Uterus (tissue), 4 donors: ENCODE measurements around the gene PASK. TPM values are rescaled to one million over a fixed set of nuclear protein-coding genes. Genes with fewer than 3 reads are reported as not detected.

ENCODE experiments used
- DNase-seq, 2 donors: peaks; one replicate each; pipeline ENCODE4 v3.0.0-alpha.2; 2019 to 2020
- H3K27ac ChIP-seq, 2 donors: fragments of 200-600 bp; sonication (generic); 1 replicate in 1 of 2; 2 replicates in 1 of 2; pipeline ENCODE4 v1.5.1; 2016 to 2018
- H3K27me3 ChIP-seq, 2 donors: fragments of 200-600 bp; sonication (generic); one replicate each; pipeline ENCODE4 v1.5.1; 2018 to 2019; ENCODE audit warnings: control low read depth in 1 of 2
- H3K36me3 ChIP-seq, 2 donors: fragments of 200-600 bp; sonication (generic); one replicate each; pipeline ENCODE4 v1.5.1; 2019; ENCODE audit warnings: control low read depth in 1 of 2
- H3K4me1 ChIP-seq, 2 donors: fragments of 200-600 bp; sonication (generic); one replicate each; pipeline ENCODE4 v1.5.1; 2018 to 2019; ENCODE audit warnings: control low read depth in 1 of 2
- H3K4me3 ChIP-seq, 2 donors: fragments of 200-600 bp; sonication (generic); 1 replicate in 1 of 2; 2 replicates in 1 of 2; pipeline ENCODE4 v1.5.1; 2018 to 2019; ENCODE audit warnings: mild to moderate bottlenecking in 1 of 2
- H3K9me3 ChIP-seq, 2 donors: fragments of 200-600 bp; sonication (generic); one replicate each; pipeline ENCODE4 v1.5.1; 2019; ENCODE audit warnings: control low read depth in 1 of 2
- POLR2A ChIP-seq, 2 donors: fragments of 450-650 bp; IDR thresholded peaks; one replicate each; pipeline ENCODE4 v1.6.1; 2016; ENCODE audit warnings: antibody characterized with exemption in 2 of 2, mild to moderate bottlenecking in 1 of 2, moderate library complexity in 1 of 2
- intact Hi-C: fragments of 100-400 bp; cut with DNase I; formaldehyde crosslinking; loops from one replicate; pipeline ENCODE4 v1.15.1; 2023; ENCODE audit warnings: low total_unique reads
- total RNA-seq, 4 donors: library from RNA; depleted of rRNA in 3 of 4; stranded (reverse); fragments of >200 nt in 3 of 4; gene quantifications; one replicate each; pipeline versions ENCODE4 v1.1.0 to v1.2.4, GENCODE V29; 2014 to 2023
- TF ChIP-seq, protein P1 (sequence below), 4 experiments: fragments of 200-600 bp in 2 of 4; fragments of 450-650 bp in 2 of 4; sonication (generic) in 2 of 4; IDR thresholded peaks; one replicate each; pipeline ENCODE4 v1.5.1; 2016 to 2019; ENCODE audit warnings: antibody characterized with exemption in 4 of 4, mild to moderate bottlenecking in 2 of 4, moderate library complexity in 1 of 4
- donor health status: DM: yes; HTN: yes; CAD: no.

The PASK gene
- total RNA-seq, 4 donors from 2014 or later: 7.4 to 16.0 (median 13.3) TPM

DNA sequence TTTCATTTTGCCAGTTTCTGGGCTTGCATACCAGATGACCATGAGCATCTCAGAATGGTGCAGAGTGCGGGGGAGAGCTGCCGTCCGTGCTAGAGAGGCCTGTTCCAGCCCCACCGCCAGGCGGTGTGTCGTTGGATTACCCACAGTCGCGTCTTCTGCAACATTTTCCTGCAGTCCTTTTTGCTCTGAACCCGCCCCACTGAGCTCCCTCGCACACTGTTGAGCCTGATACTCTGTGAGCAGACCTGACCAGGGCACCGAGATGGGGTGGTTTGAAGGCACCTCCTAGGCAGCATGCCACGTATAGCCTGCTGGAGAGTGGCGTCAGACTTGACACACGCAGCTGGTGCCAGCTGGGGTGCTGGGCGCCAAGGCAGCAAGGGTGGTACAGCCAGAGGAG, 19.1 kb upstream of the PASK start:
- intact Hi-C loops: no loop called here
- Histone ChIP-seq H3K4me3 (no peak overlapping the region), H3K36me3 (no peaks in the 10 kb centered on the region), H3K9me3 (peaks cover 0 to 7% of the 10 kb centered on the region in 2 donors), H3K27me3 (no peaks in the 10 kb centered on the region), H3K27ac (no peak overlapping the region), H3K4me1 (no peaks in the 10 kb centered on the region)
- TF ChIP-seq, protein P1, sequence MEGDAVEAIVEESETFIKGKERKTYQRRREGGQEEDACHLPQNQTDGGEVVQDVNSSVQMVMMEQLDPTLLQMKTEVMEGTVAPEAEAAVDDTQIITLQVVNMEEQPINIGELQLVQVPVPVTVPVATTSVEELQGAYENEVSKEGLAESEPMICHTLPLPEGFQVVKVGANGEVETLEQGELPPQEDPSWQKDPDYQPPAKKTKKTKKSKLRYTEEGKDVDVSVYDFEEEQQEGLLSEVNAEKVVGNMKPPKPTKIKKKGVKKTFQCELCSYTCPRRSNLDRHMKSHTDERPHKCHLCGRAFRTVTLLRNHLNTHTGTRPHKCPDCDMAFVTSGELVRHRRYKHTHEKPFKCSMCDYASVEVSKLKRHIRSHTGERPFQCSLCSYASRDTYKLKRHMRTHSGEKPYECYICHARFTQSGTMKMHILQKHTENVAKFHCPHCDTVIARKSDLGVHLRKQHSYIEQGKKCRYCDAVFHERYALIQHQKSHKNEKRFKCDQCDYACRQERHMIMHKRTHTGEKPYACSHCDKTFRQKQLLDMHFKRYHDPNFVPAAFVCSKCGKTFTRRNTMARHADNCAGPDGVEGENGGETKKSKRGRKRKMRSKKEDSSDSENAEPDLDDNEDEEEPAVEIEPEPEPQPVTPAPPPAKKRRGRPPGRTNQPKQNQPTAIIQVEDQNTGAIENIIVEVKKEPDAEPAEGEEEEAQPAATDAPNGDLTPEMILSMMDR (IDR thresholded peaks at IDR 0.05): no peak
- TF ChIP-seq POLR2A (IDR thresholded peaks at IDR 0.05): no peak
- DNase-seq: no peak

DNA sequence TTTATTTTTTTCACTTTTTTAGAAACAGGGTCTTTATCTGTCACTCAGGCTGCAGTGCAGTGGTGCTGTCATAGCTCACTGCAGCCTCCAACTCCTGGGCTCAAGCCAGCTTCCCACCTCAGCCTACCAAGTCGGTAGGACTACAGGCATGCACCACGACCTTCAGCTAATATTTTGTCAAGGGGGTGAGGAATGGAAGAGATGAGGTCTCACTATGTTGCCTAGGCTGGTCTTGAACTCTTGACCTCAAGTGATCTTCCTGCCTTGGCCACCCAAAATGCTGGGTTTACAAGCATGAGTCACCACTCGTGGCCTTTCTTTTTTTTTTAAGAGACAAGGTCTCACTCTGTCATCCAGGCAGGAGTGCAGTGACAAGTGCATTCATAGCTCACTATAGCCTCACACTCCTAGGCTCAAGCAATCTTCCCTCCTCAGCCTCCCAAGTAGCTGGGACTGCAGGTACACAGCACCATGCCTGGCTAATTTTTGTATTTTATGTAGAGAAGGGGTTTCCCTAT, 14.4 kb upstream of the PASK start:
- Histone ChIP-seq H3K27ac (no peak overlapping the region), H3K4me1 (peaks cover 0 to 9% of the 10 kb centered on the region in 2 donors), H3K4me3 (no peak overlapping the region), H3K36me3 (no peaks in the 10 kb centered on the region), H3K27me3 (no peaks in the 10 kb centered on the region), H3K9me3 (no peaks in the 10 kb centered on the region)
- TF ChIP-seq POLR2A (IDR thresholded peaks at IDR 0.05): no peak
- TF ChIP-seq, protein P1 (IDR thresholded peaks at IDR 0.05): no peak
- no peak for DNase-seq
- intact Hi-C loops: no loop called here

DNA sequence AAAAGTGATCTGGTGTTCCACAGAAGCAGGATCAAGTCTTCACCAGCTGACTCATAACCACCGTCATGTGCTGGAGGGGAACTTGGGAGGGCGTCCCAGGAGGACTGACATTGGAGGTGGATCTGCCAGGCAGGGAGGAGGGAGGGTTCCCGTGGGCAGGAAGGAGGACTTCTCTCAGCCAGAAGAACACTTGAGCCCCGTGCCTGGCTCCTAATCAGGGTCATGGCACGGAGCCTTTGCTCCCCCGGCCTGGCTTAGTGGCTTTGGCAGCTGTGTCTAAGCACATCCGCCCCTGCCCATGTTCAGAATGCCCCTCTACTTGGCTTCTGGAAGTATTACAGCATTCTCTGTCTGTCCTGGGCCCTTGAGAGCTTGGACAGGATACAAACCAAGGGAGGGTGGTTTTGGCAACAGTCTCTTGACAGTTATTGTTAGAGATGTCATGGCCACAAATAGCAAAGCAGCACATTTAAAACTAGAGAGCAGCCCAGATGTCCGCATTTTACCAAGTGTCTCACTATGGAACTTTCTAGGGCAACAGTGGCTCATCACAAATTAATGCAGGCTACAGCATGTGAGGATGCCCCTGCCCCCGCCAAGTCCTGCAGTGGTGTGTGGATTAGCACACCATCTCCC, 12.5 kb upstream of the PASK start:
- peak; percentile 77 to 81 for DNase-seq
- no peak for TF ChIP-seq POLR2A (IDR thresholded peaks at IDR 0.05)
- TF ChIP-seq, protein P1 (IDR thresholded peaks at IDR 0.05): no peak
- no peaks in the 10 kb centered on the region for H3K36me3 ChIP-seq
- H3K4me1 ChIP-seq: peaks cover 0 to 9% of the 10 kb centered on the region in 2 donors
- H3K9me3 ChIP-seq: no peaks in the 10 kb centered on the region
- no peak overlapping the region for H3K4me3 ChIP-seq
- no peaks in the 10 kb centered on the region for H3K27me3 ChIP-seq
- H3K27ac ChIP-seq: peak overlapping the region; percentile 67 to 78
- intact Hi-C loops: no loop called here

DNA sequence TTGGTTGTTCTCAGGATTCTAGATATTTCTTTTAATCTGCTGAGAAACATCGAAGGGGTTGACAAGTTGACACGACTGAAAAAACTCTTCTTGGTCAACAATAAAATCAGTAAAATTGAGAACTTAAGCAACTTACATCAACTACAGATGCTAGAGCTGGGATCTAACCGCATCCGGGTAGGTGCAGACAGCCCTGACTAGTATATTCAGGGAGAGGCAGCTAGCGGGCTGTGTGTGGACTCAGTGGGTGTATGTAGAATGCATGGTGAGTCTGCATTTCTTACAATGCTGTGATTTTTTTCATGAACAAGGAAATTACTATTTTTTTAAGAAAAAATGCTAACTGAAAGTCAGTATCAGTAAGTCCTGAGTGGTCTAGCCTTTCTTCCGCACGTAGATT, 11.0 kb upstream of the PASK start:
- no peak for TF ChIP-seq POLR2A (IDR thresholded peaks at IDR 0.05)
- TF ChIP-seq, protein P1 (IDR thresholded peaks at IDR 0.05): no peak
- Histone ChIP-seq H3K4me1 (peaks cover 0 to 9% of the 10 kb centered on the region in 2 donors), H3K4me3 (no peak overlapping the region), H3K36me3 (no peaks in the 10 kb centered on the region), H3K9me3 (no peaks in the 10 kb centered on the region), H3K27me3 (no peaks in the 10 kb centered on the region), H3K27ac (no peak overlapping the region)
- intact Hi-C loops: no loop called here
- no peak for DNase-seq

DNA sequence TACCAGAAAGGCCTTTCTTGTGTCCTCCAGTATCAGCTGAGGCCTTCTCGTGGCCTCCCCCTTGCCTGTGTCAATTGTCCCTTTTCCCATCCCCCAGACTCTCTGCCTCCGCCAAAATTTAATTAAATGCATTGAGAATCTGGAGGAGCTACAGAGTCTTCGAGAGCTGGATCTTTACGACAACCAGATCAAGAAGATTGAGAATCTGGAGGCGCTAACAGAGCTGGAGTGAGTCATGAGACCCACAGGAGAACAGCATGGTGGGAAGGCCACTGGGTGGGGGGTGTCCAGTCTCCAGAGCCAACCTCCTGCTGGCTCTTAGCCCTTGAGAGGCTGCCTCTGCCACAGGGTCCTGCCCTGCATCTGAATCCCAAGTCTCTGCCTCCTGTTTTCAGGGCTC, 9.8 kb upstream of the PASK start:
- H3K27me3 ChIP-seq: no peaks in the 10 kb centered on the region
- DNase-seq: no peak
- H3K27ac ChIP-seq: no peak overlapping the region
- intact Hi-C loops: no loop called here
- TF ChIP-seq, protein P1 (IDR thresholded peaks at IDR 0.05): no peak
- TF ChIP-seq POLR2A (IDR thresholded peaks at IDR 0.05): no peak
- H3K36me3 ChIP-seq: no peaks in the 10 kb centered on the region
- H3K9me3 ChIP-seq: no peaks in the 10 kb centered on the region
- no peak overlapping the region for H3K4me3 ChIP-seq
- H3K4me1 ChIP-seq: peaks cover 0 to 9% of the 10 kb centered on the region in 2 donors
